ENCODE data around the gene CDC42BPA. TPM values are rescaled to one million over a fixed set of nuclear protein-coding genes. Genes with fewer than 3 reads are reported as not detected.

CDC42BPA gene
- total and polyA plus RNA-seq, 2 of the 8 experiments (the other 6 are each of a cell fraction or from before 2014, with no cell fraction given): 7.1 to 28.5 TPM

DNA sequence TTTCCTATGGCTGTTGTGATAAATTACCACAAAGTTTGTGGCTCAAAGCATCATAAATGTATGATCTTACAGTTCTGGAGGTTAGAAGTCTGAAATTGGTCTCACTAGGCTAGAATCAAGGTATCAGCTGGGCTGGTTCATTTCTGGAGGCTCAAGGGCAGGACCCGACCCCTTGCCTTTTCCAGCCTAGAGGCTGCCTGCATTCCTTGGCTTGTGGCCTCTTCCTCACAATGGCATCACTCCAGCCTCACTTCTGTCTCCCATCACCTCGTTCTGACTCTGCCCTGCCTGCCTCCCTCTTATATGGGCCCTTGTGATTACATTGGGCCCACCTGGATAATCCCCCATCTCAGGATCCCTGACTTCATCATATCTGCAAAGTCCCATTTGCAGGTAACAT lies 370.2 kb downstream of the CDC42BPA start:
- no peaks in the 10 kb centered on the region for H3K36me3 ChIP-seq (ENCODE audit: control insufficient read depth in 2 of 4, insufficient read depth in 4 of 4, low read length in 3 of 4)
- H3K4ac ChIP-seq (replicated peaks; ENCODE audit: insufficient read length, low read depth, low read length): no peak overlapping the region
- H2BK20ac ChIP-seq (ENCODE audit: low read length): no peak overlapping the region
- no peak overlapping the region for H3K4me2 ChIP-seq (ENCODE audit: insufficient read depth in 1 of 2, low read depth in 2 of 2, low read length in 2 of 2)
- H2AK5ac ChIP-seq (ENCODE audit: low read depth, low read length): no peak overlapping the region
- H2BK12ac ChIP-seq (ENCODE audit: low read depth, low read length): no peak overlapping the region
- H4K5ac ChIP-seq (ENCODE audit: insufficient read length, low read depth, low read length): no peak overlapping the region
- no peak overlapping the region for H2BK5ac ChIP-seq (ENCODE audit: low read depth, low read length)
- H2BK120ac ChIP-seq (replicated peaks; ENCODE audit: low read depth, low read length): no peak overlapping the region
- no peaks in the 10 kb centered on the region; the same call in 1 of the 2 replicates for H3K23me2 ChIP-seq (ENCODE audit: low read depth, low read length)
- CTCF ChIA-PET (ENCODE audit: partially characterized antibody): interaction anchor here (1.4 kb wide), 1 partner anchor 30 kb away, joined by 3 read pairs; no protein-coding TSS in a partner anchor
- H2BK15ac ChIP-seq (ENCODE audit: low read length): no peak overlapping the region
- H3K9me3 ChIP-seq (ENCODE audit: insufficient read depth in 2 of 2, low read depth in 1 of 2, low read length in 1 of 2): no peaks in the 10 kb centered on the region; a peak in 1 of 4 replicates
- no peak overlapping the region for H3K18ac ChIP-seq (ENCODE audit: extremely low read depth, low read length)
- H3K14ac ChIP-seq (ENCODE audit: insufficient read length): no peak overlapping the region
- H3K56ac ChIP-seq (replicated peaks; ENCODE audit: insufficient read length, low read depth, low read length): no peak overlapping the region
- peaks cover 3 to 4% of the 10 kb centered on the region in 2 experiments for H4K20me1 ChIP-seq (replicated peaks in 1 of 2; ENCODE audit: control insufficient read depth in 1 of 2, insufficient read depth in 2 of 2, low read length in 2 of 2)
- no peak overlapping the region for H3K27ac ChIP-seq (ENCODE audit: low read depth, low read length)
- H3K4me3 ChIP-seq (ENCODE audit: extremely low read depth in 1 of 4, insufficient read depth in 2 of 4, low read depth in 3 of 4, low read length in 4 of 4): no peak overlapping the region
- H3K23ac ChIP-seq (ENCODE audit: insufficient read length): no peak overlapping the region
- FAIRE-seq: no peak
- 82% methylated on average over 2 of the region's 2 CpGs; no CpG with 5 or more reads in 1 of the 2 experiments for WGBS, 2 experiments (ENCODE audit: extremely low coverage in 1 of 2, insufficient coverage in 1 of 2, insufficient read length in 1 of 2, insufficient replicate concordance in 2 of 2, low coverage in 1 of 2, low lambda C conversion rate in 2 of 2, missing lambda C conversion rate in 1 of 2)
- POLR2A ChIA-PET (ENCODE audit: partially characterized antibody): no interaction called here
- peaks cover 0 to 68% of the 10 kb centered on the region in 2 experiments; a peak in 2 of 4 replicates for H3K79me2 ChIP-seq (ENCODE audit: control insufficient read depth in 1 of 2, insufficient read depth in 2 of 2, low read length in 2 of 2)
- H4K8ac ChIP-seq (ENCODE audit: extremely low read depth, insufficient read depth, low read length): no peak overlapping the region
- H4K91ac ChIP-seq (replicated peaks; ENCODE audit: insufficient read length, low read length): no peak overlapping the region
- H3K79me1 ChIP-seq (ENCODE audit: low read depth, low read length): peaks cover 8% of the 10 kb centered on the region
- H3K9ac ChIP-seq (replicated peaks in 1 of 4; ENCODE audit: extremely low read depth in 1 of 4, low read depth in 3 of 4, low read length in 3 of 4): no peak overlapping the region
- no peak overlapping the region for H2AFZ ChIP-seq (ENCODE audit: low read length)
- DNase-seq (ENCODE audit: low read depth in 1 of 2, low spot score in 2 of 2): no peak
- no peaks in the 10 kb centered on the region for H3K27me3 ChIP-seq (replicated peaks in 1 of 4; ENCODE audit: control insufficient read depth in 3 of 4, extremely low read depth in 1 of 4, insufficient read depth in 3 of 4, low read length in 3 of 4)
- H3K4me1 ChIP-seq (replicated peaks in 1 of 4; ENCODE audit: control insufficient read depth in 3 of 4, insufficient read depth in 4 of 4, low read length in 3 of 4): peaks cover 0 to 6% (median 2%) of the 10 kb centered on the region in 4 experiments; a peak in 4 of 7 replicates
- TF ChIP-seq TAF7 (optimal IDR thresholded peaks at IDR 0.05; ENCODE audit: borderline replicate concordance, low read depth, low read length) (no peak), KDM5A (IDR thresholded peaks at IDR 0.05; ENCODE audit: low read length) (no peak), SUZ12 (IDR thresholded peaks at IDR 0.05; ENCODE audit: low read length) (no peak), BRCA1 (IDR thresholded peaks at IDR 0.05; ENCODE audit: low read depth, low read length) (no peak), POLR2AphosphoS5 (IDR thresholded peaks at IDR 0.05; ENCODE audit: low read depth, low read length) (no peak), MAX (IDR thresholded peaks at IDR 0.05) (no peak), RAD21 (IDR thresholded peaks at IDR 0.05 in 1 of 2, conservative IDR thresholded peaks at IDR 0.05 in 1 of 2; ENCODE audit: low read depth in 2 of 2, low read length in 2 of 2) (no peak), CEBPB (IDR thresholded peaks at IDR 0.05; ENCODE audit: low read depth, low read length) (no peak), CHD1 (IDR thresholded peaks at IDR 0.05; ENCODE audit: low read depth, low read length) (no peak), ATF3 (IDR thresholded peaks at IDR 0.05; ENCODE audit: insufficient read depth, low read depth, low read length) (no peak), CBX8 (IDR thresholded peaks at IDR 0.05; ENCODE audit: borderline replicate concordance, low read depth, low read length) (no peak), RFX5 (IDR thresholded peaks at IDR 0.05; ENCODE audit: borderline replicate concordance, low read depth, low read length) (no peak), GTF2F1 (IDR thresholded peaks at IDR 0.05; ENCODE audit: borderline replicate concordance, low read depth, low read length) (no peak)

Data from H1 (cell line).